ENCODE data around the gene PAFAH1B2.
"Not testable (repeated sequence)": the region's sequence is repeated elsewhere in the genome, so short reads cannot be mapped to it uniquely, and the experiment has no call there.

Gene PAFAH1B2

GRCh38 chr11:117172724-117173421, 28.8 kb downstream of the PAFAH1B2 start:
- DNase-seq (ENCODE audit: low spot score), result peak; percentile 24

GRCh38 chr11:117175104-117175503, 31.0 kb downstream of the PAFAH1B2 start:
- DNase-seq (ENCODE audit: low spot score), result no peak

GRCh38 chr11:117175781-117176180, 31.7 kb downstream of the PAFAH1B2 start:
- DNase-seq (ENCODE audit: low spot score), result no peak

- DNase-seq (ENCODE audit: low spot score), result no peak
Observed at GRCh38 chr11:117176186-117176585, 32.1 kb downstream of the PAFAH1B2 start.

- no peak for DNase-seq (ENCODE audit: low spot score)
Observed at GRCh38 chr11:117177534-117178209, 33.6 kb downstream of the PAFAH1B2 start.

GRCh38 chr11:117178210-117179034, 34.3 kb downstream of the PAFAH1B2 start, which contains the start of gene SIDT2:
Gene SIDT2, plus strand, starts transcription at chr11:117178743. Its CDS starts 521 bp downstream, at chr11:117179264.
- DNase-seq (ENCODE audit: low spot score), result peak; percentile 90

- peak; percentile 26 for DNase-seq (ENCODE audit: low spot score)
Observed at GRCh38 chr11:117179048-117179999, 35.2 kb downstream of the PAFAH1B2 start.

GRCh38 chr11:117180020-117180419, 35.9 kb downstream of the PAFAH1B2 start:
- no peak for DNase-seq (ENCODE audit: low spot score)

- DNase-seq (ENCODE audit: low spot score), result peak; percentile 30
Observed at GRCh38 chr11:117180661-117181585, 36.8 kb downstream of the PAFAH1B2 start.

- DNase-seq (ENCODE audit: low spot score), result no peak
Observed at GRCh38 chr11:117181586-117182550, 37.8 kb downstream of the PAFAH1B2 start.

- DNase-seq (ENCODE audit: low spot score), result no peak
Observed at GRCh38 chr11:117182551-117182935, 38.5 kb downstream of the PAFAH1B2 start.

GRCh38 chr11:117183178-117183577, 39.1 kb downstream of the PAFAH1B2 start:
- DNase-seq (ENCODE audit: low spot score), result not testable (repeated sequence)

- DNase-seq (ENCODE audit: low spot score), result no peak
Observed at GRCh38 chr11:117183724-117184349, 39.8 kb downstream of the PAFAH1B2 start.

GRCh38 chr11:117185736-117186430, 41.8 kb downstream of the PAFAH1B2 start:
- no peak for DNase-seq (ENCODE audit: low spot score)

- DNase-seq (ENCODE audit: low spot score), result no peak
Observed at GRCh38 chr11:117186431-117186761, 42.3 kb downstream of the PAFAH1B2 start.

GRCh38 chr11:117187007-117187406, 42.9 kb downstream of the PAFAH1B2 start:
- no peak for DNase-seq (ENCODE audit: low spot score)

GRCh38 chr11:117187428-117187798, 43.3 kb downstream of the PAFAH1B2 start:
- no peak for DNase-seq (ENCODE audit: low spot score)

- no peak for DNase-seq (ENCODE audit: low spot score)
Observed at GRCh38 chr11:117187799-117188481, 43.9 kb downstream of the PAFAH1B2 start.

Measured in kidney tubule cell (primary cell).